C1 segment of cervical spinal cord (tissue), 14 donors: ENCODE measurements around the gene FAM180A.
"Not testable (repeated sequence)": the region's sequence is repeated elsewhere in the genome, so short reads cannot be mapped to it uniquely, and the experiment has no call there.

Source experiments
- DNase-seq, 14 donors: peaks; one replicate each; lab custom pipeline; 2025; lab: John Stamatoyannopoulos, UW

FAM180A gene

GRCh38 chr7:135741905-135742304, 6.7 kb downstream of the FAM180A start:
- no peak for DNase-seq

DNA sequence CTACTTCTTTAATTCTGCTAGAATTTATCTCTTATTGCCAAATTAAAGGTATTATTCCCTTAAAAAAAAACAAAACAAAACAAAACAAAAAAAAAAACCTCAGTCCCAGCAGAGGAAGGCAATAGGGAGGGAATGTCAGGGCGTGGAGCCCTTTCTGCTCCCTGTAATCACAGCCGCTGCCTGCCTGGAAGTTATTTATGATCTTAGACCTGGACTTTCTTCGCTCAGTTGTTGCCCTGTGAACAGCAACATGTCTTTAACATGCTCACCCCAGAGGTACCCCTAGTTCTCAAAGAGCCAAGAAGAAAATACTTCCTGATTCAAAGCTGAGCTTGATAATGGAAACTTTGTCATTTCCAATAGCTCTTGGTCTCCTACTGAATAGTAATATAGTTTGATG, 7.7 kb downstream of the FAM180A start:
- no peak for DNase-seq

GRCh38 chr7:135737306-135737647, 11.3 kb downstream of the FAM180A start:
- DNase-seq = not testable (repeated sequence)

- DNase-seq = no peak
Observed at GRCh38 chr7:135736586-135737305, 11.9 kb downstream of the FAM180A start.

DNA sequence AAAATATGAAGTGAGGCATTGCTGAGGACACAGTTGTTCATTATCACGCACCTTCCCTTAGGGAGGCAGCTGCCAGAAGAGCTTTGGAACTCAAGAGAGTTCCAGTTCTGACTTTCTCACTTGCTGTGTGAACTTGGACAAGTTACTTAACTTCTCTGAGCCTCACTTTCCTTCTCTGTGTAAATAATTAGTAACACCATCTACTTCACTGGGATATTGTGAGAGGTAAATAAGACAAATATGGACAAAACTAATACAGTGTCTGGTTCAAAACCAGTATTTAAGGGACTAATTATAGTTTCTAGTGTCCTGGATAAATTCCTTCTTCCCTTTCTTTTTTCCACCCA, 14.3 kb downstream of the FAM180A start:
- DNase-seq = no peak

- no peak for DNase-seq
Observed at GRCh38 chr7:135733603-135734342, 14.8 kb downstream of the FAM180A start.

DNA sequence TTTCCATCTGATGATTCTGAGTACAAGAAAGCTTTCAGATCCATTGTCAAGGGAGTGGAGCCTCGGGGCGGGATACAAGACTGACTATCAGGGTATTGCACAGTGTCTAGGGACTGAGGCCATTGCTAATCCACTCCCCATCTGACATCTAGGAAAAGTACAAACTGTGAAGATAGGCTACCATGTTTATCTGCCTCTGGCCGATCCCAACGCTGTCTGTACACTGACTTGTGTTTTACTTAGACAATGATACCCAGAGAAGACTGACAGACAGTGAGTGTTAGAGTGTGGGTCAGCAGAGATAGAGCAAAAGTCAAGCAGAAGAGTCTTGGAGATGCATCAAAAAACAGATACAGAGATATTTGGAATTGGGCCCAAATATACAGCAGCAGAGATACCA, 17.5 kb downstream of the FAM180A start:
- no peak for DNase-seq

GRCh38 chr7:135729230-135729629, 19.4 kb downstream of the FAM180A start:
- no peak for DNase-seq

DNA sequence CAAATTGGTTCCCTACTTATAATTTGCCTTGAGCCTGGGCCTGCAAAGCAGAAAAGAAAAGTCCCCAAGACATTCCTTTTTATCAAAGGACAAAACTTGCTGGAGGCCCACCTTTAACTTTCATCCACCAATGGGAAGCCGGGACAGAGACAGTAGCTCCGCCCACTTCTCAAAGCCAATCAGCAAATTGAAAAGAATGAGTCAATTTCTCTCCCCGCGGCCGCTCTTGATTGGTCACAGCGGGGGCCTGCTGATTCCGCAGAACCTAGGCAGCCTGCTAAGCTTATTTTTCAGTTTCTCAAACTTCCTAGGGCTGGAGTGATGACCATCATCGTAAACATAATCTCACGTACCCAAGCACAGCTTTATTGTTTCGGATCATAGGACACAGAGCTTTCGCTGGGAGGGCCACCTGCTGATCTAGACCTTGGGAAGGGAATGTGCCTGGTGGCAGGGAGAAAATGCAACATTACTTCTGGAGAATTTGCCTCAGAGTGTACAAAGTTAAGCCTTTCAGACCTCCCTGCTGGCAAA, 20.4 kb downstream of the FAM180A start, which contains the start of gene SLC13A4:
SLC13A4 (minus strand) TSS at position 51 of the 534 bp plus-strand sequence. CDS start 690 bp downstream, outside the sequence.
- DNase-seq = no peak

DNA sequence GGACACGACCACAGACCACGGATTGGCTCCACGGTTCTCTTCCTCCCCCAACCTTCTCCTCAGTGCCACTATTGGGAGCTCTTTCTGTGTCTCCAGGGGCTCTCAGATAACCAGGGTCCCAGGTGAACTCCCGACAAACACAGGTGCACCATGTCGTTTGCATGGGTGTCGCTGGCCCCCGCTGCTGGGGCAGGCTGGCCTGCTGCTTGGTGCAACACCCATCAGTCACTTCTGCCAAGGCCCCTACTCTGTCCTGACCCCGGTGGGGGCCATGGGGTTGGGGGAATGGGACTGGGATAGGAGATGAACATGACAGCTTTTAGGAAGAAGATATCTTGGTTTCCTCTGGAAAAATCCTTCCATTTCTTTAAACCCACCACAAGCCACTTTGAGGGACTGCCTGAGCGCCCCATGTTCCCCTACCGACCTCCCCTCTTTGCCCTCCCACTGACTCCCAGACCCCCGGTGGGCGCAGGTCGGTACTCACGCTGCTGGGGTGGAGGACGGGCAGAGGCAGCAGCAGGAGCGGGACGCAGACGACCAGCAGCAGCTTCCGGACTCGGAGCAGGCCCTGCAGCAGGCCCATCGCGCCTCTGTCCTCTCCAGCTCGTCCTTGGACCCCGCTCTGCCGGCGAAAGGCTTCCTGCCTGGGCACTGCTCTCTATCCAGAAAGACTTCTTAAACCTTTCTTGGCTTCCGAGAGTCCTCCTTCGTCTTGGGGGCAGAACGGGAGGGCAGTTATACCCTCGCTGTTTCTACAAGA, 21.5 kb downstream of the FAM180A start:
- no peak for DNase-seq

- DNase-seq = no peak
Observed at GRCh38 chr7:135726276-135726788, 22.3 kb downstream of the FAM180A start.

GRCh38 chr7:135723411-135723810, 25.2 kb downstream of the FAM180A start:
- DNase-seq = no peak

GRCh38 chr7:135721198-135721820, 27.3 kb downstream of the FAM180A start:
- DNase-seq = no peak

- no peak for DNase-seq
Observed at GRCh38 chr7:135719688-135720087, 28.9 kb downstream of the FAM180A start.

- DNase-seq = no peak
Observed at GRCh38 chr7:135718794-135719437, 29.7 kb downstream of the FAM180A start.

GRCh38 chr7:135718219-135718618, 30.4 kb downstream of the FAM180A start:
- no peak for DNase-seq

- peak in 2 of 14 donors; percentile 11 to 98 for DNase-seq
Observed at GRCh38 chr7:135717693-135718092, 30.9 kb downstream of the FAM180A start.

DNA sequence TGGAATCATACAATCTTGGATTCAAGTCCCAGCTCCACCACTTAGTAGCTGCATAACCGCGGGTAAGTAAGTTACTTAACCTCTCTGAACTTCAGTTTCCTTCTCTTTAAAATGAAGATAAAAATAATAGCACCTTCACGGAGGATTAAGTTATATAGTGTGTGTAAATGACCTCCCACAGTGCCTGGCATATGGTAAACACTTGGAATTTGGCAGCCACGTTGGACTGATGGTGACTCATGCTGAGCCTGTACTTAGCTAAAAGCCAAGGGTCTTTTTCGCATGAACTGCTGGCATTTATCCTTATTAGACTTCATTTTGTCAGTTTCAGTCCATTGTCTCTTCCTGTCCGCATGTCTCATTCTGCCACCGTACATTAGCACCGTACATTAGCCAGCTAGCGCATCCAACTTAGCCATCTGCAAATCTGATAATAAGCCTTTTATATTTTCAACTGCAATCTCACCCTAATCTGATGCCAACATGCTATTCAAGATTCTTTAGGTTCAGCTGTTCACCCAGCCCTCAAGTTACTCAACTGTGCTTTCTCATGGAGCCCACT, 31.9 kb downstream of the FAM180A start:
- DNase-seq = peak in 2 of 14 donors; percentile 8 to 97

GRCh38 chr7:135715673-135716072, 32.9 kb downstream of the FAM180A start:
- peak in 1 of 14 donors; percentile 6 for DNase-seq

- DNase-seq = no peak
Observed at GRCh38 chr7:135715055-135715522, 33.5 kb downstream of the FAM180A start.
